Activated CD8-positive, alpha-beta memory T cell treated with anti-CD3 and anti-CD28 coated beads, Interleukin-2, amount 50 U/mL, for 24 hours (primary cell): ENCODE data around the gene DYDC2.

Source experiments
- DNase-seq: peaks from one replicate; pipeline ENCODE4 v3.0.0-alpha.2; 2020; ENCODE audit errors: extremely low read depth

Gene DYDC2

GRCh38 chr10:80371467-80371866, 14.9 kb downstream of the DYDC2 start:
- DNase-seq = no peak

- no peak for DNase-seq
These were observed 16.1 kb downstream of the DYDC2 start for GRCh38 chr10:80372675-80373074.

GRCh38 chr10:80373502-80373901, 16.9 kb downstream of the DYDC2 start:
- no peak for DNase-seq

- DNase-seq = no peak
These were observed 23.1 kb downstream of the DYDC2 start for GRCh38 chr10:80379701-80380100.

GRCh38 chr10:80380185-80380584, 23.6 kb downstream of the DYDC2 start:
- DNase-seq = no peak

GRCh38 chr10:80382989-80383388, 26.4 kb downstream of the DYDC2 start:
- no peak for DNase-seq

- DNase-seq = no peak
These were observed 34.2 kb downstream of the DYDC2 start for GRCh38 chr10:80390740-80391139.

- DNase-seq = no peak
These were observed 35.7 kb downstream of the DYDC2 start for GRCh38 chr10:80392250-80392649.

- DNase-seq = no peak
These were observed 37.9 kb downstream of the DYDC2 start for GRCh38 chr10:80394358-80394916.

- no peak for DNase-seq
These were observed 40.4 kb downstream of the DYDC2 start for GRCh38 chr10:80397014-80397413.

- DNase-seq = no peak
These were observed 43.7 kb downstream of the DYDC2 start for GRCh38 chr10:80400136-80400804.

GRCh38 chr10:80405035-80405434, 48.5 kb downstream of the DYDC2 start:
- no peak for DNase-seq

GRCh38 chr10:80405626-80406025, 49.0 kb downstream of the DYDC2 start:
- DNase-seq = no peak

GRCh38 chr10:80406204-80406603, 49.6 kb downstream of the DYDC2 start:
- no peak for DNase-seq

GRCh38 chr10:80407812-80408241, 51.2 kb downstream of the DYDC2 start:
- peak; percentile 26 for DNase-seq

- peak; percentile 65 for DNase-seq
These were observed 51.9 kb downstream of the DYDC2 start, which contains the start of gene PRXL2A for GRCh38 chr10:80408242-80409101. Gene PRXL2A (plus strand): TSS chr10:80408551. CDS start chr10:80420468, 11,917 bp downstream.

- DNase-seq = no peak
These were observed 52.5 kb downstream of the DYDC2 start for GRCh38 chr10:80409121-80409520.

GRCh38 chr10:80410122-80410521, 53.5 kb downstream of the DYDC2 start:
- DNase-seq = no peak

- DNase-seq = no peak
These were observed 54.1 kb downstream of the DYDC2 start for GRCh38 chr10:80410578-80411145.

- no peak for DNase-seq
These were observed 54.7 kb downstream of the DYDC2 start for GRCh38 chr10:80411267-80411668.

GRCh38 chr10:80411681-80412220, 55.2 kb downstream of the DYDC2 start:
- no peak for DNase-seq

GRCh38 chr10:80412486-80412885, 55.9 kb downstream of the DYDC2 start:
- DNase-seq = no peak
